Heart right ventricle (tissue), 16 donors: ENCODE data around the gene LNX2. TPM values are rescaled to one million over a fixed set of nuclear protein-coding genes. Genes with fewer than 3 reads are reported as not detected.
A peak's percentile ranks its signal among the peaks of the same experiment; 100 is the strongest.

ENCODE experiments used
- ATAC-seq, 8 donors: fragments of 200-7000 bp; cut with Tn5 transposase; one replicate each; pipeline ENCODE4 v1.9.1; 2020; ENCODE audit warnings: mild to moderate bottlenecking in 8 of 8, moderate library complexity in 8 of 8, moderate number of reproducible peaks in 1 of 8
- DNase-seq, 2 donors: peaks; one replicate each; pipeline ENCODE4 v3.0.0-alpha.2; 2020
- H3K27ac ChIP-seq, 10 donors: fragments of 200-600 bp; sonication (generic) in 2 of 10; one replicate each; pipeline versions ENCODE4 v1.5.0 to v1.8.0; 2020 to 2022; ENCODE audit warnings: mild to moderate bottlenecking in 3 of 10
- H3K27me3 ChIP-seq, 7 donors: fragments of 200-600 bp; one replicate each; pipeline ENCODE4 v1.8.0; 2021 to 2022; ENCODE audit warnings: mild to moderate bottlenecking in 2 of 7
- H3K36me3 ChIP-seq, 9 donors: fragments of 200-600 bp; sonication (generic) in 1 of 9; one replicate each; pipeline versions ENCODE4 v1.5.0 to v1.8.0; 2020 to 2022; ENCODE audit warnings: mild to moderate bottlenecking in 2 of 9
- H3K4me1 ChIP-seq, 9 donors: fragments of 200-600 bp; sonication (generic) in 1 of 9; one replicate each; pipeline versions ENCODE4 v1.5.0 to v1.8.0; 2020 to 2022; ENCODE audit warnings: mild to moderate bottlenecking in 4 of 9
- H3K4me3 ChIP-seq, 10 donors: fragments of 200-600 bp; sonication (generic) in 2 of 10; one replicate each; pipeline versions ENCODE4 v1.5.0 to v1.8.0; 2020 to 2022; ENCODE audit warnings: mild to moderate bottlenecking in 7 of 10, moderate library complexity in 2 of 10
- H3K9me3 ChIP-seq, 11 donors: fragments of 200-600 bp in 10 of 11; sonication (generic) in 2 of 11; one replicate each; pipeline versions ENCODE4 v1.5.0 to v1.8.0; 2013 to 2022; ENCODE audit warnings: mild to moderate bottlenecking in 2 of 11, control low read depth in 1 of 11, moderate library complexity in 1 of 11
- WGBS, 2 donors: extraction: QIAGEN DNeasy Blood & Tissue Kit; methylation state at CpG; one replicate each; pipeline ENCODE4 v1.1.7; 2013; ENCODE audit warnings: inconsistent platforms in 1 of 2; 5-methylcytosine and 5-hydroxymethylcytosine counted together
- intact Hi-C, 10 donors: fragments of 100-400 bp; cut with DNase I; formaldehyde crosslinking; loops; one replicate each; pipeline versions ENCODE4 v1.11.1 to v1.14.2; 2022
- polyA plus RNA-seq, 2 donors: library from polyadenylated mRNA; stranded (reverse); fragments of 200-250 nt; gene quantifications; one replicate each; pipeline ENCODE4 v1.2.3, GENCODE V29; 2013
- total RNA-seq, 10 donors: library from RNA; stranded (reverse); fragmentation: NEBNext Ultra II Directional in 3 of 10; extraction: Animal tissue kit (Norgen Biotek cat#: 25700) in 3 of 10; gene quantifications; one replicate each; pipeline versions ENCODE4 v1.2.1 to v1.2.4, GENCODE V29; 2021 to 2023
- TF ChIP-seq, protein P1 (sequence below), 9 donors: fragments of 200-600 bp; sonication (generic) in 2 of 9; IDR thresholded peaks; one replicate each; pipeline versions ENCODE4 v1.5.0 to v1.8.0; 2021 to 2022; ENCODE audit warnings: antibody characterized with exemption in 9 of 9, mild to moderate bottlenecking in 5 of 9, moderate library complexity in 1 of 9
- donor health status: Arrhythmogenic right ventricular cardiomyopathy.
- donor health status: ischemic (EF 13 %, LVEDD 7.1; RV severe dilation, severe dysfunction).
- donor health status: healthy with polysubstance abuse.
- donor health status: DM: no; HTN: yes; CAD: no.
- donor health status: DM: no; HTN: no; CAD: no.
- donor health status: ischemic (EF 25% LVEDD 6.9; RV normal size, moderate dysfunction).
- donor health status: ischemic (EF 25% LVEDD 5.7; RV mildly dilated, moderate dysfunction).
- donor health status: healthy.
- donor health status: DM: yes; HTN: yes; CAD: no.
- donor health status: Ischemic cardiomyopathy.
- donor health status: ischemic (EF 35%, LVEDD 5.7; RV mildly dilated, moderate dysfunction).
- donor health status: nonischemic (EF 11% LVEDD 7.7; RV severe dilation, severe dysfunction).
- donor health status: DM: yes; HTN: yes; CAD: no.
- donor health status: PGD.
- donor health status: ischemic (EF 29% LVEDD 5.4; RV normal size, mild dysfunction).
- donor health status: nonischemic (EF 23%, LVEDD 6.1; RV moderate dilation, normal function).

LNX2 gene
- total and polyA plus RNA-seq, 12 donors = 3.5 to 22.3 (median 14.1) TPM

DNA sequence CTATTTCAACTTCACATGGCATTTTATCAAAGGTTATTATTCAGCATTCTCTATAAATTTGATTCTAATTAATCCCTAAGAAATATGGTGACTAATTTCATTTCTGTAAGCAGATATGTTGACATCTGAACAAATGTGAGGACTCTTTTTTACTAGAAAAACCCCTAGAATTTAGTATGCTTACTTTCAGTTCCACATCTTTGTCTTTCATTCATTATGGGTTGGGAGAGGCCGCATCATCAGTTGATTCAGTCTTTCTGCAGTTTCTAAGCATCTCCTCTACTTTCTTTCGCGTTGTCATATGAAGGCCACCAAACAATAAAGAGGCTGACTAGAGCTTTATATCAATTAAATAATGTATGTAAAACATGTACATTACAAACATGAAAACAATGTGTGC, 114.5 kb downstream of the LNX2 start:
- Histone ChIP-seq H3K27me3 (peaks cover 0 to 3% (median 0%) of the 10 kb centered on the region in 7 donors), H3K4me3 (no peak overlapping the region), H3K4me1 (peaks cover 0 to 19% (median 4%) of the 10 kb centered on the region in 9 donors), H3K36me3 (no peaks in the 10 kb centered on the region), H3K27ac (no peak overlapping the region), H3K9me3 (no peaks in the 10 kb centered on the region)
- ATAC-seq = no peak
- DNase-seq = no peak
- 94 to 96% methylated on average over 3 of the region's 3 CpGs for WGBS, 2 donors
- intact Hi-C loops = no loop called here
- TF ChIP-seq, protein P1, sequence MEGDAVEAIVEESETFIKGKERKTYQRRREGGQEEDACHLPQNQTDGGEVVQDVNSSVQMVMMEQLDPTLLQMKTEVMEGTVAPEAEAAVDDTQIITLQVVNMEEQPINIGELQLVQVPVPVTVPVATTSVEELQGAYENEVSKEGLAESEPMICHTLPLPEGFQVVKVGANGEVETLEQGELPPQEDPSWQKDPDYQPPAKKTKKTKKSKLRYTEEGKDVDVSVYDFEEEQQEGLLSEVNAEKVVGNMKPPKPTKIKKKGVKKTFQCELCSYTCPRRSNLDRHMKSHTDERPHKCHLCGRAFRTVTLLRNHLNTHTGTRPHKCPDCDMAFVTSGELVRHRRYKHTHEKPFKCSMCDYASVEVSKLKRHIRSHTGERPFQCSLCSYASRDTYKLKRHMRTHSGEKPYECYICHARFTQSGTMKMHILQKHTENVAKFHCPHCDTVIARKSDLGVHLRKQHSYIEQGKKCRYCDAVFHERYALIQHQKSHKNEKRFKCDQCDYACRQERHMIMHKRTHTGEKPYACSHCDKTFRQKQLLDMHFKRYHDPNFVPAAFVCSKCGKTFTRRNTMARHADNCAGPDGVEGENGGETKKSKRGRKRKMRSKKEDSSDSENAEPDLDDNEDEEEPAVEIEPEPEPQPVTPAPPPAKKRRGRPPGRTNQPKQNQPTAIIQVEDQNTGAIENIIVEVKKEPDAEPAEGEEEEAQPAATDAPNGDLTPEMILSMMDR (IDR thresholded peaks at IDR 0.05) = no peak

DNA sequence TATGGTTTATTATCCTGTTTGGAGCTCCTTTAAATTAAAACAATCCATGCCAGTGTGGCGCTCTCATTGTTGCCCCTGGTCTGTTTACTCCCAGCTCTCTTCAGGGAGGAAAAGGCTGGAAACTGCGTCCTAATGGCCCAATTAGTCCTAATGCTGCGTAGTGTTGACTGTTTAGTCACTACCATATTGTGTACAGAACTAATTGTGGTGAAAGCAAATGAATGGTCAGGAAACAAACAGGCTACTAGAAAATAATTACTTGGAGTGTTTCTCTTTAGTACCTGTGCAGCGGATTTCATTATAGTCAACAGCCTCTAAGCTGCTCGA, 115.5 kb downstream of the LNX2 start:
- DNase-seq (no peak), ATAC-seq (no peak)
- intact Hi-C loops = no loop called here
- Histone ChIP-seq H3K4me3 (no peak overlapping the region), H3K27me3 (no peaks in the 10 kb centered on the region), H3K36me3 (no peaks in the 10 kb centered on the region), H3K27ac (no peak overlapping the region), H3K4me1 (peaks cover 0 to 21% (median 4%) of the 10 kb centered on the region in 9 donors), H3K9me3 (no peaks in the 10 kb centered on the region)
- TF ChIP-seq, protein P1 (IDR thresholded peaks at IDR 0.05) = no peak
- 95% methylated on average over 5 of the region's 5 CpGs for WGBS, 2 donors

DNA sequence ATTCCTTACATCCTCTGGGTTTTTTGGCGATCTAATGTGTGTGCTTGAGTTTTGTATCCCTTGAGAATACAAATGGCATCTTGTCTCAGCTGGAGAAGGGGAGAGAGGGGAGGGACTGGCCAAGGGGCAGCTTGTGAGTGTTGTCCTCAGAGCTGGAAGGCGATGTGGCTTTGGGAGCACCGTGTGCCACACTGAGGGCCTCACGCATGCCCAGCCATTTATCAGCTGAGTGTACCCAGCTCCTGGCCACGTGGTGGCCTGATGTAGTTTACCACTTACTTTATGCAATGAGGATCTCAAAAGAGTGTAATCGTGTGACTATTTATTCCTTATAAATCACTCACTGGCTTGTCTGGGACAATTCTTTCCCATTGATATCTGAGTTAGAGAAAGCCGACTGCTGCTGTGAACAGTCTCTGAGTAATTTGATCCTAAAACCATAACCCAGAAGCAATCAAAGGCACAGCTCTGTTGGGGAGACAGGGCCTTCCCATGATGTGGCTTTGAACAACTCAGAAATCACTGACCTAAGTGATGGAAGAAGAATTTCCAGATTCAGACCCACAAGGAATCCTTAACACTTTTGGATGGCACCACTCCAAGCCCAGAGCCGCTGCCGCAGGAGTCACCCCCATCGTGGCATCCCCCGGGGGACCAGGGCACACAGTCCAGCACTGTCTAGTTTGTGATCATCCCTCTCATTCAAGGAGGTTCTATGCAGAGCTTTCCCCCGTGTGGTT, 116.0 kb downstream of the LNX2 start:
- Histone ChIP-seq H3K36me3 (no peaks in the 10 kb centered on the region), H3K4me1 (peaks cover 0 to 21% (median 4%) of the 10 kb centered on the region in 9 donors), H3K9me3 (no peaks in the 10 kb centered on the region), H3K27ac (peak overlapping the region in 3 of 10 donors; percentile 22 to 42 (median 29)), H3K4me3 (no peak overlapping the region), H3K27me3 (no peaks in the 10 kb centered on the region)
- intact Hi-C loops = no loop called here
- DNase-seq (no peak), ATAC-seq (peak in 6 of 8 donors; percentile 49 to 80 (median 64))
- 58 to 64% methylated on average over 12 of the region's 12 CpGs for WGBS, 2 donors
- TF ChIP-seq, protein P1 (IDR thresholded peaks at IDR 0.05) = no peak

DNA sequence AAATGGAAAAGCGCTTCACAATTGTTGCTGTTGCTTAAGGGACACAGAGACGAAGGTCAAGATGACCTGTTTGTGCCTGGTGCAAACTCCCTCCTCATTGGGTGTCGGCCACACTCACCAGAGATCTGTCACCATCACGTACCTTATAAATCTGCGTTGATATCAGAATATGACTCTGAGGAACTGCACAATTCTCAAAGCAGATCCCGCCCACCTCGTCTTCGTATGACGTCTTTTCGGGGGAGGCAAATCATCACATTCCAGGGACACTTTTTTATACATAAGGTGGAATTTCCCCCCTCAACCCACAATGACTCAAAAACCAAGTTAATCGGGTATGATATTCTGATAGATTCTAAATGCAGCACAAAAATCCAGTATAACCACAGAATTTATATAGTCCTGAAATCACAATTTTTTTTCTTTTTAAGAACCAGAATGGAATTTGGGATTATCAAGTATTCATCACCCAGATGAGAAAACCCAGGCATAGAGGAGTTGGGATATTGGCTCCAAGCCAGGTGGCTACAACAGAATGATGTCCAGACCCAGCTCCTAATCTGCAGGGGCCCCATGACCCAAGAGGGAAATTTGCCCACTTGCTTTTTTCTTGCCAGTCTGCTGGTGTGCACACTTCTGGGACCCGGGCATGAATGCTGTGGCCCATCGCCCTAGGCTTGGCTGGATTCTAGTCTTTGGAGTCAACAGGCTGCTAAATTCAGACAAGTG, 119.4 kb downstream of the LNX2 start:
- peak overlapping the region in 1 of 10 donors; percentile 15 for H3K27ac ChIP-seq
- TF ChIP-seq, protein P1 (IDR thresholded peaks at IDR 0.05) = no peak
- no peaks in the 10 kb centered on the region for H3K27me3 ChIP-seq
- ATAC-seq = peak in 5 of 8 donors; percentile 39 to 56 (median 48)
- H3K9me3 ChIP-seq = no peaks in the 10 kb centered on the region
- WGBS, 2 donors = 29 to 42% methylated on average over 13 of the region's 13 CpGs
- intact Hi-C loops = no loop called here
- DNase-seq = peak in 1 of 2 donors; percentile 16
- no peak overlapping the region for H3K4me3 ChIP-seq
- H3K4me1 ChIP-seq = peaks cover 0 to 21% (median 4%) of the 10 kb centered on the region in 9 donors
- H3K36me3 ChIP-seq = no peaks in the 10 kb centered on the region
